HG03159 (cell line): ENCODE results near the gene RANBP1.

ENCODE experiments used
- ATAC-seq: cut with Tn5 transposase; IDR thresholded peaks from one replicate; pipeline ENCODE4 v1.9.1; 2021; ENCODE audit warnings: mild to moderate bottlenecking, moderate library complexity; ENCODE audit not compliant: unreplicated experiment

The RANBP1 gene

GRCh38 chr22:20088263-20088648, 27.6 kb upstream of the RANBP1 start:
- ATAC-seq, result no peak

GRCh38 chr22:20089226-20089976, 26.5 kb upstream of the RANBP1 start:
- no peak for ATAC-seq

GRCh38 chr22:20089977-20090729, 25.8 kb upstream of the RANBP1 start:
- no peak for ATAC-seq

DNA sequence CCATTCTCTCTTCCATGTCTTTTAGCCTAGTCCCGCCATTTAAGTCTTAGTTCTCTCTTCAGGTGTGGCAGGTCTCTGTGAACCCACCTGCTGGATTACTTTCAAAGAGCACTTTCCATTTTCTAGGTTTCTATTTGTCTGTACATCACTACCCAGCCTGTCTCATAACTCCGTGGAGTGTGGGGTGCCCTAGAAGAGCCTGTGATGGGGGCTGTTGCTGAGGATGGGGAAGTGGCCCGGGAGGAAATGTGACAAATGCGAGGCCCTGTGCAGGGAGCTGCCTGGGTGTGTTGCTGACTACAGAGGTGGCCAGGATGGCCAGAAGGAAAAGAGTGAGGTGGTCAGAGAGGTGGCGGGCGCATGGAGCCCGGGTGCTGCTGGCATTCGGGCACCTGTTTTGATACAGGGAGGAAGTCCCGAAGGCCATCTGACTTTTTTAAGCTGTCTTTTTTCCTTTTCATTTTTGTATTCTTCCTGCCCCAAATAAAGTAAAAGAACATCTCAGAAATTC, 25.1 kb upstream of the RANBP1 start:
- no peak for ATAC-seq

GRCh38 chr22:20091690-20092476, 24.0 kb upstream of the RANBP1 start:
- ATAC-seq, result no peak

DNA sequence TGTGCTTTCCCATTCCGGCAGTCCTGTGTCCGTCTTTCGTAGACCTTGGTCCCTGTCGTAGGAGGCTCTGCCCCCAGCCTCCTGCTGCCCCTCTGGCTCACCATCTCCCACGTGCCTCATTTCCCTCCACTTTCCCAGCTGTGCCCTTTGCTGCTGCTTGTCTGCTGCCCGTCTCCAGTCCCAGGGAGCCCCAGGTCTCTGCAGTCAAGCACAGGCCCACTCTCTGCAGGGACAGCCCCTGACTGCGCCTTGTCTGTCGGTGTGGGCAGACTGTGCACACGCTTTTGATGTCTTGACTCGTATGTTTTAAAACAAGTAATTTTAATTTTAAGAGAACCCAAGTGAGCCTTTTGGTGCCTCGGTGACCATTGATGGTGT, 23.4 kb upstream of the RANBP1 start:
- ATAC-seq, result no peak

GRCh38 chr22:20093418-20094196, 22.3 kb upstream of the RANBP1 start:
- no peak for ATAC-seq

GRCh38 chr22:20094197-20094807, 21.6 kb upstream of the RANBP1 start:
- no peak for ATAC-seq

DNA sequence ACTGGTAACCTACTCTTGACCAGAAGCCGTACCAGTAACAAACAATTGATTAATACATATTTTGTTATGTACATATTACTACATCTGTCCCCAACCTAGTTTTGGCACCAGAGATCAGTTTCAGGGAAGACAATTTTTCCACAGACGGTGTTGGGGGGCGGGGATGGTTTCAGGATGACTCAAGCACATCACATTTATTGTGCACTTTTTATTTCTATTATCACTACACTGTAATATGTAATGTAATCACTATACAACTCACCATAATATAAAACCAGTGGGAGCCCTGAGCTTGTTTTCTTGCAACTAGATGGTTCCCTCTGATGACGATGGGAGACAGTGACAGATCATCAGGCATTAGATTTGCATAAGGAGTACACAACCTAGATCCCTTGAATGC, 20.4 kb upstream of the RANBP1 start:
- ATAC-seq, result no peak

GRCh38 chr22:20096574-20097420, 19.1 kb upstream of the RANBP1 start:
- no peak for ATAC-seq

GRCh38 chr22:20099099-20099711, 16.7 kb upstream of the RANBP1 start:
- ATAC-seq, result no peak

GRCh38 chr22:20101638-20102037, 14.3 kb upstream of the RANBP1 start:
- no peak for ATAC-seq

DNA sequence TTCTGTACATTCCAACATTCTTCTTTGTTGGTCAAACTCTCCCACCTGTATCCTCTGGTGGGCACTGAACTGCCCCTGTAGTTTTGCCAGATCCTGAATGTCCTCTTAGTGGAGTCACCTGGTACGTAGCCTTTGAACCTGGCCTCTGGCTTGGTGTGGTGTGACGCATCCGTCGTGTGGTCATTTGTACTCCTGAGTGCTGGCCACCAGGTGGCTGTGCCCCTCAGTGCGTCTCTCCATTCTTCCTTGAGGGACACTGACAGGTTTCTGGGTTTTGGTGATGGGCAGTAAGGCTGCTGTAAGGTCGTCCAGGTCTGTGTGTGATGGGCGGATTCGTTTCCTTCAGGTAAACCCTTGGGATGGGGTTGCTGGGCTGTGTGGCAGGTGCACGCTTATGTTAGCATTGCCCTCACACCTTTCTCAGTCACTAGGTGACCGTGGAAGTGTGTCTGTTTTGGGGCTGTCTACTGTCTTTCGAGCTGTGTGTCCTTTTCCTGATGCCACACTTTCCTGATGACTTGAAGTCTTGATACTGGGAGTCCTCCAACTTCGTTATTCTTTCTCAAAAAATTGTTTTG, 13.6 kb upstream of the RANBP1 start:
- ATAC-seq, result no peak

GRCh38 chr22:20105456-20106204, 10.3 kb upstream of the RANBP1 start:
- no peak for ATAC-seq

DNA sequence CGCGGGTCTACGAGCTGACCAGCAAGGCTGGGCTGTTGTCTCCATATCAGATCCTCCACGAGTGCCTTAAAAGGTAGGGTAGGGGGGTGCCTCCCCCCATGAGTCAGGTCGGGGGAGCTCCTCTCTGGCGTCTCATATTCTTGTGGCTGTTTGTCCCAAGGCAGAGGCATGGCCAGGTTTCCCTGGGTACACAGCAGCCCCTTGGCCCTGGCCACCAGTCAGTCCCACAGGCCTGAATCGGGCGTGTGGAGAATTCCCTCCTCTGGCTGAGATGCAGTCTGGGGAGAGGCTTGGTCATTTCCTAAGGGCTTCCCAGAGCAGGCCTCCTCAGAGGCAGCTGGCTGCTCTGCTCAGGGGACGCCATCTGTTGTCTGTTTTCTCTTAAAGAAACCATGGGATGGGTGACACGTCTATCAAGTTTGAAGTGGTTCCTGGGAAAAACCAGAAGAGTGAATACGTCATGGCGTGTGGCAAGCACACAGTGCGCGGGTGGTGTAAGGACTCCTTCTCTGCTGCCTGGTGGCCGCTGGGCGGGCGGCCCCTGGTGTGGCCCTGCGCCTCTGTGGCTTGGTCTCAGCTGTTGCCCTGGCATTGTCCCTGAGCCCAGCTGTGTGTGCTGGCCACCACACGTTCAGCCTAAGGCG, 9.6 kb upstream of the RANBP1 start:
- ATAC-seq, result no peak

- ATAC-seq, result no peak
Measured at GRCh38 chr22:20106849-20107237, 9.1 kb upstream of the RANBP1 start.

GRCh38 chr22:20107471-20107901, 8.4 kb upstream of the RANBP1 start:
- no peak for ATAC-seq
